Thyroid gland (tissue), 4 donors: Measurements from ENCODE around the gene CHST11. TPM values are rescaled to one million over a fixed set of nuclear protein-coding genes. Genes with fewer than 3 reads are reported as not detected.

Source experiments
- DNase-seq, 2 donors: peaks; one replicate each; pipeline ENCODE4 v3.0.0-alpha.2; 2019
- H3K27ac ChIP-seq, 3 donors: fragments of 200-600 bp; sonication (generic); 1 replicate in 2 of 3; 2 replicates in 1 of 3; pipeline ENCODE4 v1.5.1; 2016 to 2019; ENCODE audit warnings: mild to moderate bottlenecking in 1 of 3, moderate library complexity in 1 of 3
- H3K27me3 ChIP-seq: fragments of 200-600 bp; sonication (generic); one replicate; pipeline ENCODE4 v1.5.1; 2019
- H3K36me3 ChIP-seq, 2 donors: fragments of 200-600 bp; sonication (generic); one replicate each; pipeline ENCODE4 v1.5.1; 2016 to 2019
- H3K4me1 ChIP-seq, 2 donors: fragments of 200-600 bp; sonication (generic); one replicate each; pipeline ENCODE4 v1.5.1; 2017 to 2019
- H3K4me3 ChIP-seq, 3 donors: fragments of 200-600 bp; sonication (generic); replicated peaks in 1 of 3; 1 replicate in 2 of 3; 2 replicates in 1 of 3; pipeline ENCODE4 v1.5.1; 2016; ENCODE audit warnings: mild to moderate bottlenecking in 1 of 3
- H3K9me3 ChIP-seq: fragments of 200-600 bp; sonication (generic); one replicate; pipeline ENCODE4 v1.5.1; 2017
- POLR2A ChIP-seq, 2 donors: fragments of 450-650 bp; IDR thresholded peaks; one replicate each; pipeline ENCODE4 v1.6.1; 2017; ENCODE audit warnings: antibody characterized with exemption in 2 of 2, mild to moderate bottlenecking in 2 of 2, moderate library complexity in 1 of 2
- WGBS, 2 donors: methylation state at CpG; one replicate each; pipeline ENCODE4 v1.1.5; 2017; 5-methylcytosine and 5-hydroxymethylcytosine counted together
- intact Hi-C: fragments of 100-400 bp; cut with DNase I; formaldehyde crosslinking; loops from one replicate; pipeline ENCODE4 v1.15.1; 2023
- total RNA-seq, 4 donors: library from RNA; depleted of rRNA; stranded (reverse); fragments of >200 nt; gene quantifications; one replicate each; pipeline ENCODE4 v1.2.3, GENCODE V29; 2016
- TF ChIP-seq, protein P1 (sequence below), 6 experiments: fragments of 200-600 bp in 3 of 6; fragments of 450-650 bp in 3 of 6; sonication (generic) in 3 of 6; IDR thresholded peaks; one replicate each; pipeline ENCODE4 v1.5.1; 2016 to 2019; ENCODE audit warnings: antibody characterized with exemption in 6 of 6, mild to moderate bottlenecking in 2 of 6, inconsistent platforms in 1 of 6, moderate library complexity in 1 of 6

CHST11 gene
- total RNA-seq, 4 donors from 2014 or later = 6.9 to 11.6 (median 8.0) TPM

DNA sequence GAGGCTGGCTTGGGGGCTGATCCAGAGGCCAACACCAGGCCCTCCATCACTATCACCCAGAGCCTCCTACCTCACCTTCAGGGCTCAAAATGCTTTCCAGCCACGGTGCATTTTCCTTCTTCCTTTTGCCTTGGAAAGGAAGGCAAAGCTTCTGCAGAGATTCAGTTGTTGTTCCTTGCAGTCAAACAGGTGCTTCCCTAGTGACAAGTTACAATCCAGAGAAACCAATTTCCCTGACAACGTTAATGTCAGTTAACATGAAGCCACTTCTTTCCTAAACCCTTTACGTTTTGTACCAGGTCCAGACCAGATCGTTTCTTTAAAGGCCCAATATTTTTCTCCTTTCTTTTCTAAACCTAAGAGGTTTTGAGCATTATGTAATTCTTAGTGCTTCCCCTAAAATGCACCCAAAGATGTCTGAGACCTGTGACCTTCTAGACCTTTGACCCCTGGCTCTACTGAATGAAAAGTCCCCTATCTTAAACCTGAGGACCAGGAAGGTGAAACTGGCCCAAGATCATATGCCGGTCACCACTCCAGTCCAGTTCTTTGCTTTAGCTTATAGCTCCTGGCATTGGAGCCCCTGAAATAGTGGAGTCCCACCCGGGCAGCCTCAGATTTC is 289.8 kb downstream of the CHST11 start:
- no peak overlapping the region for H3K4me3 ChIP-seq
- TF ChIP-seq, protein P1, sequence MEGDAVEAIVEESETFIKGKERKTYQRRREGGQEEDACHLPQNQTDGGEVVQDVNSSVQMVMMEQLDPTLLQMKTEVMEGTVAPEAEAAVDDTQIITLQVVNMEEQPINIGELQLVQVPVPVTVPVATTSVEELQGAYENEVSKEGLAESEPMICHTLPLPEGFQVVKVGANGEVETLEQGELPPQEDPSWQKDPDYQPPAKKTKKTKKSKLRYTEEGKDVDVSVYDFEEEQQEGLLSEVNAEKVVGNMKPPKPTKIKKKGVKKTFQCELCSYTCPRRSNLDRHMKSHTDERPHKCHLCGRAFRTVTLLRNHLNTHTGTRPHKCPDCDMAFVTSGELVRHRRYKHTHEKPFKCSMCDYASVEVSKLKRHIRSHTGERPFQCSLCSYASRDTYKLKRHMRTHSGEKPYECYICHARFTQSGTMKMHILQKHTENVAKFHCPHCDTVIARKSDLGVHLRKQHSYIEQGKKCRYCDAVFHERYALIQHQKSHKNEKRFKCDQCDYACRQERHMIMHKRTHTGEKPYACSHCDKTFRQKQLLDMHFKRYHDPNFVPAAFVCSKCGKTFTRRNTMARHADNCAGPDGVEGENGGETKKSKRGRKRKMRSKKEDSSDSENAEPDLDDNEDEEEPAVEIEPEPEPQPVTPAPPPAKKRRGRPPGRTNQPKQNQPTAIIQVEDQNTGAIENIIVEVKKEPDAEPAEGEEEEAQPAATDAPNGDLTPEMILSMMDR (IDR thresholded peaks at IDR 0.05) = no peak
- no peak for TF ChIP-seq POLR2A (IDR thresholded peaks at IDR 0.05)
- H3K4me1 ChIP-seq = peaks cover 12 to 15% of the 10 kb centered on the region in 2 donors
- no peaks in the 10 kb centered on the region for H3K27me3 ChIP-seq
- no peak overlapping the region for H3K27ac ChIP-seq
- DNase-seq = no peak
- H3K36me3 ChIP-seq = no peaks in the 10 kb centered on the region
- no peaks in the 10 kb centered on the region for H3K9me3 ChIP-seq
- intact Hi-C loops = no loop called here
- 77 to 87% methylated on average over 6 of the region's 6 CpGs for WGBS, 2 donors

DNA sequence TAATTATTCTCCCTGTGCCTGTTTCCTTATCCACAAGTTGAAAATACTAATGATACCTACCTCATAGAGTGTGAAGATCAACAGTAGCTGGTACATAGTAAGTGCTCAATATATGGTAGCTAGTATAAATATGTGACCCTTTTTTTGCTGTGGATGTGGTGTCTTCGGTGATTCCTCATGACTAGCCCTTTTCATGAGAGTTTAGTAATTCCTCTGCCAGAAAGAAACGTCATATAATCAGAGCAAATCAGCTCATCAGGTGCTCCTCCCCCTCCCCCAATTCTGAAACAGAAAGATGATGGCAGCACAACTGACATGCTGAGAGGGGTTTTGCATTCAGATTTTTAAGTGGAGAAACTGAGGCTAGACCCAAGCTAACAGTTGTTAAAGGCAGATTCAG is 290.6 kb downstream of the CHST11 start:
- Histone ChIP-seq H3K4me3 (no peak overlapping the region), H3K4me1 (peaks cover 10% of the 10 kb centered on the region in 2 donors), H3K27me3 (no peaks in the 10 kb centered on the region), H3K36me3 (no peaks in the 10 kb centered on the region), H3K9me3 (no peaks in the 10 kb centered on the region), H3K27ac (no peak overlapping the region)
- no peak for DNase-seq
- intact Hi-C loops = no loop called here
- TF ChIP-seq, protein P1 (IDR thresholded peaks at IDR 0.05) = no peak
- no peak for TF ChIP-seq POLR2A (IDR thresholded peaks at IDR 0.05)
- WGBS, 2 donors = 97 to 100% methylated on average over 2 of the region's 2 CpGs

DNA sequence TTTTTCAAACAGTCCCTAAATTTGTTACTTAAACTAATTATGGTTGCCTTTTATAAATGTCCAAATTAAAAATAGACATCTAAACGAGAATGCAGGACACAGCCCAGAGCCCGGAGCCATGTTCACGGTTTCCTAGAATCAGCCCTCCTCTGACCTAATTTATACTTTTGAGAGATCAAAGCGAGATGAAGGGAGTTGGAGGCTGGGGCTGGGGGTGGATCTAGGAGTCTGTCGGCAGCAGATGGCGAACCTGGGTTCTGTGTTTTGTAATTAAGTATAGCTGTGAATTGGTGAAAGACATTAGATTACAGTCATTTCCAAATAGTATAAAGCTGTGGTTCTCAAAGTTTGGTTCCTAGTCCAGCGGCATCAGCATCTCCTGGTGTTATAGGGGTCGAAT is 291.2 kb downstream of the CHST11 start:
- H3K9me3 ChIP-seq = no peaks in the 10 kb centered on the region
- TF ChIP-seq POLR2A (IDR thresholded peaks at IDR 0.05) = no peak
- TF ChIP-seq, protein P1 (IDR thresholded peaks at IDR 0.05) = no peak
- no peak overlapping the region for H3K27ac ChIP-seq
- H3K4me1 ChIP-seq = peaks cover 3 to 4% of the 10 kb centered on the region in 2 donors
- DNase-seq = no peak
- no peaks in the 10 kb centered on the region for H3K27me3 ChIP-seq
- no peaks in the 10 kb centered on the region for H3K36me3 ChIP-seq
- intact Hi-C loops = no loop called here
- H3K4me3 ChIP-seq = no peak overlapping the region
- 82 to 85% methylated on average over 8 of the region's 8 CpGs for WGBS, 2 donors

DNA sequence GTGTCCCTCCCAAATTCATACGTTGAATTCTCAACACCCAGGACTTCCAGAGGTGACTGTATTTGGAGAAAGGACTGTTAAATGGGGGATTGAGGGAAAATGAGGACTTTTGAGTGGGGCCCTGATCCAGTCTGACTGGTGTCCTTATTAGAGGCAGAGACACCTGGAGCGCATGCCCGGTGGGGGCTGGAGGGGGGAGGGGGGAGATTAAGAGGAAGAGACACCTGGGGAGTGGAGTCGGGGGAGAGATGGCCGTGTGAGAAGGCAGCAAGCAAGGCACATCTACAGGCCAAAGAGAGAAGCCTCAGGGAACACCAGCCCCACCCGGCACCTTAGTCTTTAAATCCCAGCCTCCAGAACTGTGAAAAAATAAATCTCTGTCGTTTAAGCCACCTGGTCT is 291.6 kb downstream of the CHST11 start:
- no peaks in the 10 kb centered on the region for H3K27me3 ChIP-seq

DNA sequence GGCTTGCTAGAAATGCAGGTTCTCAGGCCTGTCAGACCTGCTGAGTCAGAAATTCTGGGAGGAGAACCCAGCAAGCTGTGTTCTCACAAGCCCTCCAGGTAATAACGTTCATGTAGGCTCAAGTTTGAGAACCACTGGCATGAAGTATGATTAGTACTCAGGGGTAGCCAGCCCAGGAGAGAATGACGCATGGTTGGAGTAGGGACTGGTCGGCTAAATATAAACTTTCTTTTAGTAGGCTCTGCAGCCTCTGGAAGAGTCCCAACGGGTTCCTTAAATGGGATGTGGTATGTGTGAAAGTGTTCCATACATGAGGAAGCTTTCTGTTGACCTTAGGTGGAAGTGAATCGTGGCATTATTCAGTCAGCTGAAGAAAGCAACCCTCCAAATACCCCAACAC is 292.0 kb downstream of the CHST11 start:
- intact Hi-C loops = no loop called here
- H3K4me3 ChIP-seq = no peak overlapping the region
- no peak overlapping the region for H3K27ac ChIP-seq
- no peak for TF ChIP-seq POLR2A (IDR thresholded peaks at IDR 0.05)
- H3K36me3 ChIP-seq = no peaks in the 10 kb centered on the region
- 41 to 52% methylated on average over 5 of the region's 5 CpGs for WGBS, 2 donors
- no peaks in the 10 kb centered on the region for H3K27me3 ChIP-seq
- no peaks in the 10 kb centered on the region for H3K9me3 ChIP-seq
- peak in 1 of 2 donors; percentile 13 for DNase-seq
- no peaks in the 10 kb centered on the region for H3K4me1 ChIP-seq

More for the DNA sequence above, 291.6 kb downstream of the CHST11 start:
- WGBS, 2 donors = 68 to 71% methylated on average over 7 of the region's 7 CpGs
- no peak overlapping the region for H3K27ac ChIP-seq
- DNase-seq = no peak
- H3K9me3 ChIP-seq = no peaks in the 10 kb centered on the region
- no peaks in the 10 kb centered on the region for H3K36me3 ChIP-seq
- H3K4me3 ChIP-seq = no peak overlapping the region
- no peak for TF ChIP-seq POLR2A (IDR thresholded peaks at IDR 0.05)
- TF ChIP-seq, protein P1 (IDR thresholded peaks at IDR 0.05) = no peak
- no peaks in the 10 kb centered on the region for H3K4me1 ChIP-seq
- intact Hi-C loops = no loop called here
